Fibroblast of lung (primary cell): ENCODE measurements around the gene EML3. TPM values are rescaled to one million over a fixed set of nuclear protein-coding genes. Genes with fewer than 3 reads are reported as not detected.
A peak's percentile ranks its signal among the peaks of the same experiment; 100 is the strongest.

ENCODE experiments used
- DNase-seq, 2 donors: peaks; one replicate each; pipeline versions ENCODE4 v3.0.0 to v3.0.0-alpha.2; 2010; ENCODE audit warnings: low read depth in 2 of 2
- H2AFZ ChIP-seq: 2 replicates; pipeline ENCODE4 v1.5.1; 2012; ENCODE audit warnings: low read length, control low read depth, inconsistent platforms
- H3K27ac ChIP-seq: 2 replicates; pipeline ENCODE4 v1.5.1; 2011; ENCODE audit warnings: low read length, control low read depth; ENCODE audit not compliant: insufficient read depth
- H3K27me3 ChIP-seq: 2 replicates; pipeline ENCODE4 v1.5.1; 2011; ENCODE audit warnings: mild to moderate bottlenecking, low read length; ENCODE audit not compliant: control insufficient read depth, insufficient read depth
- H3K36me3 ChIP-seq: 2 replicates; pipeline ENCODE4 v1.5.1; 2011; ENCODE audit warnings: low read length; ENCODE audit not compliant: control insufficient read depth, insufficient read depth
- H3K4me1 ChIP-seq: 2 replicates; pipeline ENCODE4 v1.5.1; 2011; ENCODE audit warnings: low read length; ENCODE audit not compliant: control insufficient read depth, insufficient read depth; ENCODE audit errors: extremely low read depth
- H3K4me2 ChIP-seq: 2 replicates; pipeline ENCODE4 v1.5.1; 2011; ENCODE audit warnings: low read length, control low read depth; ENCODE audit not compliant: insufficient read depth; ENCODE audit errors: extremely low read depth
- H3K4me3 ChIP-seq, 4 experiments: fragments of 200-600 bp in 1 of 4; sonication (generic) in 1 of 4; replicated peaks in 1 of 4; 2 replicates each; pipeline ENCODE4 v1.5.1; 2011 to 2016; ENCODE audit warnings: low read length in 4 of 4, low read depth in 3 of 4, mild to moderate bottlenecking in 3 of 4, control low read depth in 2 of 4, inconsistent platforms in 1 of 4, mixed read lengths in 1 of 4; ENCODE audit not compliant: insufficient read depth in 1 of 4; ENCODE audit errors: control extremely low read depth in 1 of 4
- H3K79me2 ChIP-seq: 2 replicates; pipeline ENCODE4 v1.5.1; 2012; ENCODE audit warnings: mild to moderate bottlenecking, low read length, inconsistent platforms; ENCODE audit not compliant: control insufficient read depth, insufficient read depth
- H3K9ac ChIP-seq: 2 replicates; pipeline ENCODE4 v1.5.1; 2011; ENCODE audit warnings: mild to moderate bottlenecking, low read length, control low read depth; ENCODE audit not compliant: insufficient read depth
- H3K9me3 ChIP-seq: 2 replicates; pipeline ENCODE4 v1.5.1; 2012; ENCODE audit warnings: low read depth, low read length; ENCODE audit not compliant: control insufficient read depth, insufficient read depth
- H4K20me1 ChIP-seq: 2 replicates; pipeline ENCODE4 v1.5.1; 2011; ENCODE audit warnings: low read length; ENCODE audit not compliant: control insufficient read depth, insufficient read depth; ENCODE audit errors: extremely low read depth
- CTCF ChIP-seq, 2 donors: IDR thresholded peaks in 1 of 2; conservative IDR thresholded peaks in 1 of 2; 1 replicate in 1 of 2; 2 replicates in 1 of 2; pipeline ENCODE4 v1.5.1; 2011 to 2012; ENCODE audit warnings: low read length in 2 of 2, control low read depth in 1 of 2, inconsistent platforms in 1 of 2, low read depth in 1 of 2, mild to moderate bottlenecking in 1 of 2
- EZH2 ChIP-seq: IDR thresholded peaks from 2 replicates; pipeline ENCODE4 v1.5.1; 2012; ENCODE audit warnings: low read length, control low read depth, mild to moderate bottlenecking; ENCODE audit errors: missing control alignments
- polyA plus RNA-seq, 2 donors: library from polyadenylated mRNA; depleted of rRNA in 1 of 2; stranded (reverse) in 1 of 2; unstranded in 1 of 2; fragments of >200 nt; gene quantifications; 2 replicates each; pipeline ENCODE4 v1.2.1, GENCODE V29; 2011 to 2012; ENCODE audit warnings: missing spikeins in 1 of 2
- total RNA-seq: library from RNA; depleted of rRNA; stranded (reverse); fragments of >200 nt; gene quantifications from 2 replicates; pipeline ENCODE4 v1.2.1, GENCODE V29; 2014

The EML3 gene
- total and polyA plus RNA-seq, 2 donors (not counting 1 experiment from before 2014, with no cell fraction given) = 20.5 to 22.6 TPM

GRCh38 chr11:62592989-62593421 lies 19.6 kb downstream of the EML3 start:
- no peak for DNase-seq
- no peaks in the 10 kb centered on the region for H3K9me3 ChIP-seq
- H3K27ac ChIP-seq = peak overlapping the region; percentile 91
- H4K20me1 ChIP-seq = no peaks in the 10 kb centered on the region
- TF ChIP-seq EZH2 = no peak
- H3K79me2 ChIP-seq = peaks cover 16% of the 10 kb centered on the region
- H3K36me3 ChIP-seq = peaks cover 22% of the 10 kb centered on the region
- no peak overlapping the region for H3K4me3 ChIP-seq
- peaks cover 10% of the 10 kb centered on the region for H3K4me1 ChIP-seq
- H3K4me2 ChIP-seq = no peak overlapping the region
- no peak overlapping the region for H2AFZ ChIP-seq
- H3K27me3 ChIP-seq = no peaks in the 10 kb centered on the region
- H3K9ac ChIP-seq = no peak overlapping the region

- no peak for DNase-seq
- H3K27me3 ChIP-seq = no peaks in the 10 kb centered on the region
- TF ChIP-seq EZH2 (no peak), CTCF (conservative IDR thresholded peaks at IDR 0.05 in 1 of 2, IDR thresholded peaks at IDR 0.05 in 1 of 2; ENCODE audit: low read depth in 1 of 2, low read length in 2 of 2) (no peak)
- peak overlapping the region; percentile 91 for H3K27ac ChIP-seq
- H3K9me3 ChIP-seq = no peaks in the 10 kb centered on the region
- H3K79me2 ChIP-seq = peaks cover 9% of the 10 kb centered on the region
- no peaks in the 10 kb centered on the region for H4K20me1 ChIP-seq
- H3K4me2 ChIP-seq = peak overlapping the region; percentile 99
- H3K9ac ChIP-seq = peak overlapping the region; percentile 70
- peak overlapping the region; percentile 85 for H2AFZ ChIP-seq
- H3K4me1 ChIP-seq = peaks cover 10% of the 10 kb centered on the region
- H3K36me3 ChIP-seq = peaks cover 19% of the 10 kb centered on the region
- H3K4me3 ChIP-seq = peak overlapping the region; percentile 60 to 84 (median 64)
Observed at GRCh38 chr11:62592146-62592815, 20.3 kb downstream of the EML3 start.

GRCh38 chr11:62591448-62592145 lies 21.0 kb downstream of the EML3 start, which contains the start of gene TUT1:
TUT1 (minus strand) TSS chr11:62591523; CDS start chr11:62591485, 38 bp downstream.
- Histone ChIP-seq H2AFZ (peak within 1 kb of the TSS; percentile 85), H3K27me3 (no peaks in the 10 kb centered on the region), H3K4me1 (peaks cover 10% of the 10 kb centered on the region), H3K4me3 (peak within 1 kb of the TSS; percentile 83 to 90 (median 84)), H3K9me3 (no peaks in the 10 kb centered on the region), H3K27ac (peak within 1 kb of the TSS; percentile 91), H3K36me3 (peaks cover 16% of the 10 kb centered on the region), H3K9ac (peak within 1 kb of the TSS; percentile 80), H4K20me1 (no peaks in the 10 kb centered on the region), H3K4me2 (peak within 1 kb of the TSS; percentile 99), H3K79me2 (peaks cover 8% of the 10 kb centered on the region)
- TF ChIP-seq CTCF (conservative IDR thresholded peaks at IDR 0.05 in 1 of 2, IDR thresholded peaks at IDR 0.05 in 1 of 2; ENCODE audit: low read depth in 1 of 2, low read length in 2 of 2) (no peak), EZH2 (no peak)
- peak; percentile 99 to 100 for DNase-seq
